ENCODE results near the gene DNASE1L1.
"Not testable (repeated sequence)": the region's sequence is repeated elsewhere in the genome, so short reads cannot be mapped to it uniquely, and the experiment has no call there.

DNASE1L1 gene

GRCh38 chrX:154399527-154400368, 9.3 kb downstream of the DNASE1L1 start:
- peaks cover 5% of the 10 kb centered on the region for H3K27me3 Mint-ChIP-seq (ENCODE audit: low read depth)
- H3K4me1 Mint-ChIP-seq = peaks cover 11% of the 10 kb centered on the region
- peak overlapping the region; percentile 98 to 99 (median 99) for H3K4me3 Mint-ChIP-seq
- H3K9me3 Mint-ChIP-seq = peaks cover 17% of the 10 kb centered on the region
- peaks cover 33% of the 10 kb centered on the region for H3K36me3 Mint-ChIP-seq (ENCODE audit: low read depth)
- H3K27ac Mint-ChIP-seq = peak overlapping the region; percentile 99 to 100 (median 100)
- no peak for TF ChIP-seq CTCF (IDR thresholded peaks at IDR 0.05; ENCODE audit: unreplicated experiment in 3 of 3)

GRCh38 chrX:154398668-154399526, 10.2 kb downstream of the DNASE1L1 start:
- peaks cover 5% of the 10 kb centered on the region for H3K27me3 Mint-ChIP-seq (ENCODE audit: low read depth)
- peaks cover 33% of the 10 kb centered on the region for H3K36me3 Mint-ChIP-seq (ENCODE audit: low read depth)
- H3K27ac Mint-ChIP-seq = peak overlapping the region; percentile 99 to 100 (median 100)
- peak overlapping the region; percentile 98 to 99 (median 99) for H3K4me3 Mint-ChIP-seq
- H3K9me3 Mint-ChIP-seq = peaks cover 17% of the 10 kb centered on the region
- H3K4me1 Mint-ChIP-seq = peaks cover 11% of the 10 kb centered on the region
- TF ChIP-seq CTCF (IDR thresholded peaks at IDR 0.05; ENCODE audit: unreplicated experiment in 3 of 3) = peak; percentile 67 to 72 (median 72)

GRCh38 chrX:154397888-154398667, 11.0 kb downstream of the DNASE1L1 start, which contains the start of gene RPL10:
Gene RPL10 (plus strand): TSS chrX:154398377. CDS start chrX:154398520, 143 bp downstream.
- no peak for TF ChIP-seq CTCF (IDR thresholded peaks at IDR 0.05; ENCODE audit: unreplicated experiment in 3 of 3)
- Mint-ChIP-seq H3K27ac (peak within 1 kb of the TSS; percentile 99 to 100 (median 100)), H3K4me1 (peaks cover 11% of the 10 kb centered on the region), H3K4me3 (peak within 1 kb of the TSS; percentile 98 to 99 (median 99)), H3K27me3 (ENCODE audit: low read depth) (peaks cover 5% of the 10 kb centered on the region), H3K36me3 (ENCODE audit: low read depth) (peaks cover 27% of the 10 kb centered on the region), H3K9me3 (peaks cover 8% of the 10 kb centered on the region)

- Mint-ChIP-seq H3K27ac (peak overlapping the region; percentile 99 to 100 (median 100)), H3K27me3 (ENCODE audit: low read depth) (peaks cover 5% of the 10 kb centered on the region), H3K4me1 (peaks cover 11% of the 10 kb centered on the region), H3K9me3 (peaks cover 6% of the 10 kb centered on the region), H3K36me3 (ENCODE audit: low read depth) (peaks cover 27% of the 10 kb centered on the region), H3K4me3 (peak overlapping the region; percentile 98 to 99 (median 99))
- no peak for TF ChIP-seq CTCF (IDR thresholded peaks at IDR 0.05; ENCODE audit: unreplicated experiment in 3 of 3)
These were observed 11.8 kb downstream of the DNASE1L1 start for GRCh38 chrX:154396973-154397887.

GRCh38 chrX:154396363-154396762, 12.7 kb downstream of the DNASE1L1 start:
- not testable (repeated sequence) for H3K27me3 Mint-ChIP-seq (ENCODE audit: low read depth); H3K9me3 Mint-ChIP-seq
- Mint-ChIP-seq H3K4me3 (peak overlapping the region in 2 of 3 experiments; percentile 98 to 99), H3K27ac (peak overlapping the region in 2 of 3 experiments; percentile 100), H3K4me1 (peaks cover 11% of the 10 kb centered on the region), H3K36me3 (ENCODE audit: low read depth) (peaks cover 27% of the 10 kb centered on the region)

- H3K4me1 Mint-ChIP-seq = not testable (repeated sequence)
These were observed 19.0 kb downstream of the DNASE1L1 start for GRCh38 chrX:154389812-154390747.

GRCh38 chrX:154388649-154389048, 20.4 kb downstream of the DNASE1L1 start:
- not testable (repeated sequence) for H3K9me3 Mint-ChIP-seq; H3K4me3 Mint-ChIP-seq; H3K27me3 Mint-ChIP-seq (ENCODE audit: low read depth); H3K27ac Mint-ChIP-seq; H3K4me1 Mint-ChIP-seq; H3K36me3 Mint-ChIP-seq (ENCODE audit: low read depth)

More at GRCh38 chrX:154389812-154390747, 19.0 kb downstream of the DNASE1L1 start:
- not testable (repeated sequence) for H3K36me3 Mint-ChIP-seq (ENCODE audit: low read depth); H3K27me3 Mint-ChIP-seq (ENCODE audit: low read depth); H3K4me3 Mint-ChIP-seq; H3K9me3 Mint-ChIP-seq; H3K27ac Mint-ChIP-seq

GRCh38 chrX:154388094-154388493, 21.0 kb downstream of the DNASE1L1 start:
- not testable (repeated sequence) for H3K36me3 Mint-ChIP-seq (ENCODE audit: low read depth); H3K4me3 Mint-ChIP-seq; H3K27ac Mint-ChIP-seq; H3K27me3 Mint-ChIP-seq (ENCODE audit: low read depth); H3K4me1 Mint-ChIP-seq; H3K9me3 Mint-ChIP-seq
